ENCODE measurements around the gene UGT2B7. TPM values are rescaled to one million over a fixed set of nuclear protein-coding genes. Genes with fewer than 3 reads are reported as not detected.

Gene UGT2B7
- total RNA-seq, 1 experiment from 2014 or later = not detected

- no peak overlapping the region for H2AK5ac ChIP-seq (ENCODE audit: insufficient read length, low read length)
- WGBS (ENCODE audit: extremely low coverage, insufficient read length, low lambda C conversion rate) = no CpG with 5 or more reads among the region's 4 CpGs
- no peak overlapping the region for H3K14ac ChIP-seq (ENCODE audit: insufficient read depth, low read length)
- no peak overlapping the region for H3T11ph ChIP-seq (ENCODE audit: low read length)
- no peak overlapping the region for H3K23ac ChIP-seq (ENCODE audit: insufficient read length, low read depth, low read length)
- H3K4ac ChIP-seq (ENCODE audit: low read depth, low read length) = no peak overlapping the region
- no peak overlapping the region for H4K8ac ChIP-seq (replicated peaks; ENCODE audit: insufficient read length, low read depth, low read length)
- no peaks in the 10 kb centered on the region for H3K79me1 ChIP-seq (ENCODE audit: insufficient read depth, low read depth, low read length, poor library complexity, severe bottlenecking)
- Mint-ChIP-seq H3K27ac (no peak overlapping the region; a peak in 1 of 7 replicates), H3K4me3 (no peak overlapping the region), H3K4me1 (peaks cover 3 to 7% of the 10 kb centered on the region in 2 experiments), H3K9me3 (no peaks in the 10 kb centered on the region), H3K36me3 (ENCODE audit: insufficient read depth in 1 of 3, low read depth in 3 of 3) (no peaks in the 10 kb centered on the region), H3K27me3 (ENCODE audit: low read depth) (no peaks in the 10 kb centered on the region)
- TF ChIP-seq CTCF (conservative IDR thresholded peaks at IDR 0.05) = no peak
- no peak overlapping the region for H2AFZ ChIP-seq (ENCODE audit: low read length)
- H3K23me2 ChIP-seq (ENCODE audit: insufficient read length, low read depth, low read length, poor library complexity, severe bottlenecking) = no peaks in the 10 kb centered on the region
- no peak overlapping the region for H4K5ac ChIP-seq (ENCODE audit: insufficient read length, low read depth, low read length)
- no peak overlapping the region for H3K4me2 ChIP-seq (ENCODE audit: insufficient read depth, insufficient read length, low read length)
- no peak overlapping the region for H3K56ac ChIP-seq (ENCODE audit: insufficient read length, low read depth, low read length)
- H2BK120ac ChIP-seq (ENCODE audit: low read depth, low read length, poor library complexity, severe bottlenecking) = no peak overlapping the region
- no peak overlapping the region for H3K9ac ChIP-seq (ENCODE audit: extremely low read depth, insufficient read length, low read length)
- H2BK20ac ChIP-seq (ENCODE audit: low read depth, low read length, poor library complexity, severe bottlenecking) = no peak overlapping the region
- H3K27ac ChIP-seq (ENCODE audit: insufficient read length, low read depth, low read length) = no peak overlapping the region
- H2BK15ac ChIP-seq (ENCODE audit: low read depth, low read length) = no peak overlapping the region
- no peaks in the 10 kb centered on the region for H4K20me1 ChIP-seq (ENCODE audit: control insufficient read depth, insufficient read depth, insufficient read length)
- H4K91ac ChIP-seq (ENCODE audit: insufficient read length, low read depth, low read length) = no peak overlapping the region
- H3K18ac ChIP-seq (ENCODE audit: insufficient read length, low read depth, low read length) = no peak overlapping the region
- no peaks in the 10 kb centered on the region for H3K9me3 ChIP-seq (ENCODE audit: control insufficient read depth, low read depth, low read length)
- H3K4me1 ChIP-seq (ENCODE audit: insufficient read depth, low read length) = no peaks in the 10 kb centered on the region
- no peak for DNase-seq
- no peaks in the 10 kb centered on the region for H3K27me3 ChIP-seq (ENCODE audit: insufficient read depth, low read length)
- no peak overlapping the region for H2BK5ac ChIP-seq (ENCODE audit: insufficient read length, low read length)
- no peaks in the 10 kb centered on the region for H3K79me2 ChIP-seq (ENCODE audit: insufficient read depth, low read length)
- H2BK12ac ChIP-seq (ENCODE audit: insufficient read length, low read depth, low read length) = no peak overlapping the region
These were observed 2.2 kb downstream of the UGT2B7 start for GRCh38 chr4:69098470-69098869.

Measured in H9 (cell line).